Pancreas (tissue), 10 donors: ENCODE data around the gene RNF214. TPM values are rescaled to one million over a fixed set of nuclear protein-coding genes. Genes with fewer than 3 reads are reported as not detected.

ENCODE experiments used
- ATAC-seq, 4 donors: fragments of 200-7000 bp; cut with Tn5 transposase; one replicate each; pipeline versions ENCODE4 v1.8.0 to v1.9.1; 2020; ENCODE audit warnings: mild to moderate bottlenecking in 4 of 4, moderate library complexity in 4 of 4
- DNase-seq, 6 donors: peaks; one replicate each; pipeline ENCODE4 v3.0.0-alpha.2; 2020
- FAIRE-seq: peaks from 2 replicates; lab custom pipeline; 2012; peaks lifted over from hg19 to GRCh38; lab: Jason Lieb, UNC
- H3K27ac ChIP-seq, 4 donors: fragments of 200-600 bp; sonication (generic); 1 replicate in 3 of 4; 2 replicates in 1 of 4; pipeline versions ENCODE4 v1.5.0 to v1.8.0; 2020
- H3K27me3 ChIP-seq, 4 donors: fragments of 200-600 bp; one replicate each; pipeline ENCODE4 v1.8.0; 2021
- H3K36me3 ChIP-seq, 3 donors: fragments of 200-600 bp; sonication (generic) in 1 of 3; one replicate each; pipeline versions ENCODE4 v1.5.0 to v1.8.0; 2020 to 2021
- H3K4me1 ChIP-seq, 3 donors: fragments of 200-600 bp; one replicate each; pipeline ENCODE4 v1.8.0; 2021
- H3K4me3 ChIP-seq, 4 donors: fragments of 200-600 bp; sonication (generic) in 2 of 4; one replicate each; pipeline versions ENCODE4 v1.5.0 to v1.8.0; 2020 to 2021
- H3K9me3 ChIP-seq, 4 donors: fragments of 200-600 bp; one replicate each; pipeline ENCODE4 v1.8.0; 2021
- CTCF ChIP-seq, 4 donors: fragments of 200-600 bp; sonication (generic) in 3 of 4; IDR thresholded peaks; one replicate each; pipeline versions ENCODE4 v1.5.0 to v1.8.0; 2021; ENCODE audit warnings: antibody characterized with exemption in 4 of 4
- WGBS, 2 donors: extraction: QIAGEN DNeasy Blood & Tissue Kit; methylation state at CpG; one replicate each; pipeline ENCODE4 v1.1.7; 2013; 5-methylcytosine and 5-hydroxymethylcytosine counted together
- intact Hi-C, 3 donors: fragments of 100-400 bp; cut with DNase I; formaldehyde crosslinking; loops; one replicate each; pipeline versions ENCODE4 v1.11.1 to v1.14.2; 2022
- polyA plus RNA-seq, 2 donors: library from polyadenylated mRNA; stranded (reverse); fragments of 200-250 nt; gene quantifications; one replicate each; pipeline ENCODE4 v1.2.3, GENCODE V29; 2013
- total RNA-seq, 6 donors: library from RNA; stranded (reverse); fragmentation: NEBNext Ultra II Directional in 4 of 6; extraction: Animal tissue kit (Norgen Biotek cat#: 25700) in 4 of 6; gene quantifications; one replicate each; pipeline versions ENCODE4 v1.2.1 to v1.2.4, GENCODE V29; 2021 to 2023
- donor health status: healthy with polysubstance abuse.
- donor health status: DM: no; HTN: no; CAD: no; lungs with moderate emphysema.
- donor health status: DM: no; HTN: no; CAD: no.
- donor health status: control.
- donor health status: control.
- donor health status: Bipolar disorder and iron deficiency.
- donor health status: DM: yes; HTN: yes; CAD: no.
- donor health status: DM: no; HTN: no; CAD: no.
- donor health status: DM: no; HTN: no; CAD: no.
- donor health status: DM: yes; HTN: yes; CAD: no.

The RNF214 gene
- total and polyA plus RNA-seq, 8 donors, result 14.0 to 23.8 (median 19.0) TPM

- WGBS, 2 donors, result 5 to 9% methylated on average over 10 of the region's 10 CpGs
- peak overlapping the region; percentile 78 to 94 (median 89) for H3K4me3 ChIP-seq
- FAIRE-seq (no peak), DNase-seq (peak in 4 of 6 donors; percentile 52 to 75 (median 59)), ATAC-seq (peak; percentile 24 to 56 (median 42))
- H3K9me3 ChIP-seq, result no peaks in the 10 kb centered on the region
- H3K36me3 ChIP-seq, result no peaks in the 10 kb centered on the region
- H3K27ac ChIP-seq, result peak overlapping the region; percentile 28 to 73 (median 58)
- peaks cover 0 to 30% (median 15%) of the 10 kb centered on the region in 3 donors for H3K4me1 ChIP-seq
- no peaks in the 10 kb centered on the region for H3K27me3 ChIP-seq
- intact Hi-C loops, result loop anchor here in 2 of 3 donors (5.0 to 10.0 kb wide), 2 partner anchors 80 to 83 kb away; partner anchors contain the start of genes PCSK7 (in 2 of the 2) and RNF214 (in 2 of the 2)
- no peak for TF ChIP-seq CTCF (IDR thresholded peaks at IDR 0.05)
These were observed 82.4 kb downstream of the RNF214 start for GRCh38 chr11:117314840-117315239.

- WGBS, 2 donors, result 0 to 1% methylated on average over 43 to 62 of the region's 62 CpGs
- Histone ChIP-seq H3K4me3 (peak overlapping the region; percentile 78 to 94 (median 89)), H3K9me3 (no peaks in the 10 kb centered on the region), H3K27ac (peak overlapping the region; percentile 28 to 73 (median 58)), H3K4me1 (peaks cover 0 to 30% (median 17%) of the 10 kb centered on the region in 3 donors), H3K27me3 (no peaks in the 10 kb centered on the region), H3K36me3 (no peaks in the 10 kb centered on the region)
- ATAC-seq (peak; percentile 9 to 45 (median 28)), DNase-seq (peak in 4 of 6 donors; percentile 39 to 79 (median 57)), FAIRE-seq (no peak)
- intact Hi-C loops, result loop anchor here in 2 of 3 donors (5.0 to 10.0 kb wide), 2 partner anchors 81 to 83 kb away; partner anchors contain the start of genes PCSK7 (in 2 of the 2) and RNF214 (in 2 of the 2)
- TF ChIP-seq CTCF (IDR thresholded peaks at IDR 0.05), result no peak
These were observed 83.1 kb downstream of the RNF214 start for GRCh38 chr11:117315285-117316196.

DNA sequence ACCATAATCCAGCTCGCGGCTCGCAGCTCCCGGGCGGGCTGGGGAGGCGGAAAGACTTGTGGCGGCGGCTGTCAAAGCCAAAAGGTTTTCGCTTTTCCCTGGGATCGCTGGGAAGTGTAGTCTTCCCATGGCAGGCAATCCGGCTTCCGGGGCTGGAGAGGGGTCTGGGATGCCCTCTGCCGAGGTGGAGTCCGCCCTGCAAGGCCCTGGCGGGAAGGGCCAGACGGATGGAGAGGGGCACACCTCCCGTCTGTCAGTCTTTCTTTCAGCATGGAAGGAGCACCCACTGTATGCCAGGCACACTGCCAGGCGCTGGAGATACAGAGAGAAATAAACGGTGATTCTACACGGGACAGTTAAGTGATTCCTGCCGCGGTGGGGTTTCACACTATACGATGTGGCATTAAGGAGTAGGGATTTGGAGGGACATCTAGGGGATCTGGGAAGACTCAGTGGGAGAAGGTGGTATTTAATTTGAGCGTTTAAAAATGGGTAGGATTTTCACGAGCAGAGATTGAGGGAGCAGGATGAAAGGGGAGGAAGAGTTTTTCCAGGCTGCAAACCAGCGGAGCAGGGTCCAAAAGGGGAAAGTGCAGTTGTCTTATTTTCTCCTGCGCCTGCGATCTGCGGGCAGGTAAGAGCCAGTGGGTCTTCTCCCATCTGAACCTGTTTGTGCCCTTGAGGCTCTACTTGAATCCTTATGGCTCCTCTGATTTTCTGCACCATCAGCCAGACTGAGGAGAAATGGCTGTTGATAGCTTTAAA is 83.9 kb downstream of the RNF214 start, which contains the start of gene BACE1:
Gene BACE1, minus strand, starts transcription at position 60 of the 765 bp plus-strand sequence. CDS start 461 bp downstream, outside the sequence.
- 2 to 3% methylated on average over 29 of the region's 29 CpGs for WGBS, 2 donors
- intact Hi-C loops, result loop anchor here in 2 of 3 donors (5.0 to 10.0 kb wide), 2 partner anchors 82 to 84 kb away; partner anchors contain the start of genes PCSK7 (in 2 of the 2) and RNF214 (in 2 of the 2)
- peak; percentile 78 to 90 (median 85) for ATAC-seq
- peak; percentile 87 to 95 (median 89) for DNase-seq
- H3K9me3 ChIP-seq, result no peaks in the 10 kb centered on the region
- peak within 1 kb of the TSS; percentile 78 to 94 (median 89) for H3K4me3 ChIP-seq
- no peak for FAIRE-seq
- H3K36me3 ChIP-seq, result no peaks in the 10 kb centered on the region
- peak within 1 kb of the TSS; percentile 28 to 73 (median 58) for H3K27ac ChIP-seq
- peaks cover 0 to 30% (median 17%) of the 10 kb centered on the region in 3 donors for H3K4me1 ChIP-seq
- no peaks in the 10 kb centered on the region for H3K27me3 ChIP-seq
- TF ChIP-seq CTCF (IDR thresholded peaks at IDR 0.05), result peak in 1 of 4 donors; percentile 9

GRCh38 chr11:117318738-117319137 is 86.3 kb downstream of the RNF214 start:
- 65 to 70% methylated on average over 7 of the region's 7 CpGs for WGBS, 2 donors
- no peak for TF ChIP-seq CTCF (IDR thresholded peaks at IDR 0.05)
- no peaks in the 10 kb centered on the region for H3K36me3 ChIP-seq
- no peaks in the 10 kb centered on the region for H3K27me3 ChIP-seq
- no peak overlapping the region for H3K4me3 ChIP-seq
- ATAC-seq (no peak), FAIRE-seq (no peak), DNase-seq (no peak)
- peaks cover 0 to 16% (median 13%) of the 10 kb centered on the region in 3 donors for H3K4me1 ChIP-seq
- intact Hi-C loops, result loop anchor here in 2 of 3 donors (5.0 to 10.0 kb wide), 2 partner anchors 84 to 86 kb away; partner anchors contain the start of genes PCSK7 (in 2 of the 2) and RNF214 (in 2 of the 2)
- peak overlapping the region in 2 of 4 donors; percentile 15 to 17 for H3K27ac ChIP-seq
- no peaks in the 10 kb centered on the region for H3K9me3 ChIP-seq
